ENCODE measurements around the gene ZNF683.
A peak's percentile ranks its signal among the peaks of the same experiment; 100 is the strongest.
"Not testable (repeated sequence)": the region's sequence is repeated elsewhere in the genome, so short reads cannot be mapped to it uniquely, and the experiment has no call there.

ZNF683 gene

DNA sequence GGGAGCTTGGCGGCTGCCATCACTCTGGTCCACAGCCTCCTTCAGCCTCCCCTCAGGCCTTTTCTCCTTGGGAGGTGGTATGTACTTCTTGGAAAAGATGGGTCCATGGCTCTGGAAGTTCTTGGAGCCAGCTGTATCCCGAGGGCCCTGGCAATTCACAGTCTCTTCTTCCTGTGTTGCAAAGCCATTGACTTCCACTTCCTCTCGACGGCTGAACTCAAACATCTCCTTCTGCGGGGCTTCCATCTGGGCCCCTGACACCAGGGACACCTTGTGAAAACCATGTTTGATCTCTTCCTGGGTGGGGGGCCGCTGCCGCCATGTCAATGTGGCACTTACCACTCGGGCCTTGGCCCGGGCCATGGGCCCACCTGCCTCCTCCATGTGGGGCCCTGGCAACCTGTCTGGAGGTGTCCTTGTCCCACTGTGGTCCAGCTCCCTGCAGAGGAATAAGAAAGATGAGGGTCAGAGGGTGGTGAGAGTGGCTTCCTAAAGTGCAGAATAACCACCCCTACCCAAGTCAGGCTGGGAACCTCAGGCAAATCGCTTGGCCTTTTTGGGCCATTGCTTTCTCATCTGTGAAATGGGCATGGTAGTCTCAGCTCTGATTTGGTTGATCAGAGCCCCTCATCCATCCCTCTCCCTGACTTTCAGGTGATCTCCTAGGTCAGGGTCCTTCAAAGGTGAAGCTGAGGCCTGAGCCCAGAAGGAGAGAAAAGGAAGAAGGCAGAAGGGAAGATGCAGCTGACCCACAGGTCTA is 26.1 kb downstream of the ZNF683 start:
- DNase-seq, result no peak
- in situ Hi-C loops (cut with MboI; ENCODE audit: low pct_unique_long_range_greater_than_20kb, low sequenced_read_pairs), result no loop called here

DNA sequence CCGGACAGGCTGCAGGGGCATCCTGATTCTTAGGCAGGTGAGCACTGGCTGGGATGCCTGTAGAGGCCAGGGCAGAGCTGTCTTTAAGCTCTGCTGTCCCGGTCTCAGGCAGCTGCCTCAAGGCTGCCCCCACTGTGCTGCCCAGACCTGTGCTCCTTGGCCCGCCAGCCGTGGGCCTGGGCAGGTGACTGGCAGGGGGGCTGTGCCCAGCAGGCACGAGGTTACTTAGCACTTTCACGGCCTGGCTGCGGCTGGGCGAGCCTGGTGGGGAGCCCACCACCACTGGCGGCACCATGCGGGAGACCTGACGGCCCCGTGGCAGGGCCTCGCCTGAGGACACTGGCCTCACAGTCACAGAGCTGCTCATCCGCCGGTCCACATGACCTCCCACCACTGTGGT is 26.8 kb downstream of the ZNF683 start:
- no peak for DNase-seq
- in situ Hi-C loops (cut with MboI; ENCODE audit: low pct_unique_long_range_greater_than_20kb, low sequenced_read_pairs), result no loop called here

DNA sequence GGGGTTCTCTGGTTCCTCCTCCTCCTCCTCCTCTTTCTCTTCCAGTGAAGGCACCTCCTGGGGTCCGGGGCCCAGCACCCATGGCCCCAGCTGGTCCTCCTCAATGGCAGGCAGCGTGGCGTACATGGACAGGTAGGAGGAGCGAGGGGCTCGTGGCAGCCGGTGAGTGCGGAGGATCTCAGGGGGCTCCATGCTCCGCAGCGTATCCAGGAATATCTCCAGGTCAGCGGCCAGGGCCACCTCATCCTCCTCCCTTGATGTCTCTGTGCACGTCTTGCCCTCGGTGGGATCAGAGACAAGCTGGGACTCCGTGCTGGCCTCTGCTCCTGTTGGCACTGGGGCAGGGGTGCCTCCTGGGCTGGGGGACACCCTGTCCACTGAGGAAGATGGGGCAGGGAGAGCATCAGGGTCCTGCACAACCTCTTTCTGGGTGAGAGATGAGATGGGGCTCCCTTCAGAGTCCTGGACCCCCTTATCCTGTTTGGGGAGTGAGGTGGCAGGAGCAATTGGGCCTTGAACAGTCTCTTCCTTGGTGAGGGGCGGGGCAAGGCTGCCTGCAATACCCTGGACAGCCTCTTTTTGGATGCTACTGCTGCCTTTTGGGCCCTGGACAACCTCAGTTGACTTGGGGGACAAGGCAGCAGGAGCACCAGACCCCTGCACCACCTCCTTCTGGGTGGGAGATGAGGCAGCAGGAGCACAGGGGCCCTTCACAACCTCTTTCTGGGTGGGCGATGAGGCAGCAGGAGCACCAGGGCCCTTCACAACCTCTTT is 28.2 kb downstream of the ZNF683 start:
- in situ Hi-C loops (cut with MboI; ENCODE audit: low pct_unique_long_range_greater_than_20kb, low sequenced_read_pairs), result no loop called here
- DNase-seq, result no peak

DNA sequence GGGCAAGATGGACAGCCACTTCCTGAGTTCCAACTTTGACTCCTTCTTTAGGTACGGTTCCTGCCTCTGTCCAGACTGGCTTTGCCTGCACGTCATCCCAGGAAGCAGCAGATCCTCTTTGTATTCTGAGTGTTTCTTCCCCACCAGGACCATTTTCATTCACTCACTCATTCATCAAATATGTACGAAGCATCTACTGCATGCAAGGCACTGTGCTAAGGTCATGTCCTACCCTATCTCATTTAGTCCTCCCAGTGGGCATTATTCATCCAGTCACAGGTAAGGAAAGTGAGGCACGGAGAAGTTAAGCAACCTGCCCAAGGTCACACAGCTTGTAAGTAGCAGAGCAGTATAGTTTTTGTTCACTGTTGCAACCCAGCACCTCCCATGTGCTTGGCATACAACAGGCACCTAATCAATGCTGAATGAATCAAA is 32.5 kb downstream of the ZNF683 start:
- no peak for DNase-seq
- in situ Hi-C loops (cut with MboI; ENCODE audit: low pct_unique_long_range_greater_than_20kb, low sequenced_read_pairs), result no loop called here

DNA sequence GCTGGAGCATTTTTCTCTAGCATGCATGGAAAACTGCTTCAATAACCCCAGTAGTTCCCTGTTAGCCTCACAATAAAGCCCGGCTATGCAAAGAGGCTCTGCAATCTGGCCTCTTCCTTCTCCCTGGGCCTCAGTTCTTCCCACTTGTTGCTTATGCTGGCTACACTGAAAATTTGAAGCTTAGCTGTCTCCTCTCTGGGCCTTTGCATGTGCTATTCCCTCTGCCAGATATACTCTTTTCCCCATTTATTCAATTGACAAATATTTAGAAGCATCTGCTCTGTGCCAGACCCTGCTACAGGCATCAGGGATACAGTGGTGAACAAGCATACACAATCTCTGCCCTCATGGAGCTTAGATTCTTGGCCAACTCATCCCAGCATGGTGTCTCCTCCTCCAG is 33.9 kb downstream of the ZNF683 start:
- no peak for DNase-seq
- in situ Hi-C loops (cut with MboI; ENCODE audit: low pct_unique_long_range_greater_than_20kb, low sequenced_read_pairs), result no loop called here

DNA sequence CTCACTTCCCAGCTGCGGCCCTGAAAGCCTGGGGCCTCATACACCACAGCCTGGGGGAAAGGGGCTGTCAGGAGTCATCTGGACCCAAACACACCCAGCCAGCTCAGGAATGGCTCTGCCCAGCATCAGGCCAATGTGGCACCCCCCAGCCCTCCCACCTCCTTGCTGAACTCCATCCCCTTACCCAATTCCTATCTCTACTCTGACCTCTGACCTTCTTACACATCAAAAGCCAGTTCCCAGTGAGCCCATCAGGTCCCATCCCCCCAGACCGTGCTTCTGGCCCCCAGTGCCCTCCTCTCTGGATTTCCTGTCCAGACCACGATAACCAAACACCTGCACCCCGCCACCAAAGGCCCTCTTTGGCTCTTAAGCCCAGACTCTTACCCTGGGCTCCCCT is 34.9 kb downstream of the ZNF683 start:
- DNase-seq, result no peak
- in situ Hi-C loops (cut with MboI; ENCODE audit: low pct_unique_long_range_greater_than_20kb, low sequenced_read_pairs), result no loop called here

DNA sequence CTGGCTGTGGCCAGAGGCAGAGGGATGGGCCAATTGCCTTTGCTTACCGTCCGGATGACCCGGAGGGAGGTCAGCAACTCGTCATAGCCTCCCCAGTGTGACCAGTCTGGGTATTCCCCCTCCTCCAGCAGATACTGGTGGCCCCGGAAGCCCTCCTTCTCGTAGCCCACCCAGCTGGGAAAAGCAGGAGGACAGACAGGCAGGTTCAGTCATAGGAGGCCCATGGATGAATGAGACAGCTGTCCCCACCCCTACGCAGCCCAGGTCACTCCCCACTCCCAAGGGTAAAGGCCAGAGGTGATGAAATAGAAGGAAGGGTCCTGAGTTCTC is 35.4 kb downstream of the ZNF683 start:
- in situ Hi-C loops (cut with MboI; ENCODE audit: low pct_unique_long_range_greater_than_20kb, low sequenced_read_pairs), result no loop called here
- DNase-seq, result no peak

DNA sequence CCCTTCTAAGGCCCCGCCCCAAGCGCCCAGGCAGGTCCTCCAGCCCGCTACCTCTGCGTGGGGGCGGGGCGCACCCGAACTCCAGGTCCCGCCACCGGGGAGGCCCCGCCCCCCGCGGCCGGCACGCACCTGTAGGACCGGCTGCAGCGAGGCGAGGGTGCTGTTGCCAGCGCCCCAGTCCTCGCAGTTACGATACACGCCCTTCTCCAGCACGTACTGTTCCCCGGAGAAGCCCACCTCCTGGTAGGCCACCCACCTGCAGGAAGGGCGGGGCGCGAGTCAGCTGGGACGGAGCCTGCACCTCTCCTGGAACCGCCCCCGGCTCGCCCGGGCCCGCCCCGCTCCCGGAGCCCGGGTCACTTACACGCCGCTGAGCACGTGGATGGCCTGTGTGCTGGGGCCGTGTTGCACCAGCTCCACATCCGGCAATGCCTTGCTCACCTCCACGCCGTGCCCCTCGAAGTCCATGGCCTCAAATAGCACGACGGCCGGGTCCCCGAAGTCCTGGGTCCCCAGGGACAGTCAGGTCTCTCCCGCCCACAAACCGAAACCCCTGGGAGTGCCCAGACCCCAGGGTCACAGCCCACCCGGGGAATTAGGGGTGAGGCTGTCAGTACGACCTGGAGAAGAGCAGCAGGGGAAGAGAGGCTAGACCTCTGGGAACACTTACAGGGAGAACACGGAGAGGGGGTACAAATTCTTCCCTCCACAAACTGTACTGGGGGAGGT is 35.9 kb downstream of the ZNF683 start:
- DNase-seq, result no peak
- in situ Hi-C loops (cut with MboI; ENCODE audit: low pct_unique_long_range_greater_than_20kb, low sequenced_read_pairs), result no loop called here

DNA sequence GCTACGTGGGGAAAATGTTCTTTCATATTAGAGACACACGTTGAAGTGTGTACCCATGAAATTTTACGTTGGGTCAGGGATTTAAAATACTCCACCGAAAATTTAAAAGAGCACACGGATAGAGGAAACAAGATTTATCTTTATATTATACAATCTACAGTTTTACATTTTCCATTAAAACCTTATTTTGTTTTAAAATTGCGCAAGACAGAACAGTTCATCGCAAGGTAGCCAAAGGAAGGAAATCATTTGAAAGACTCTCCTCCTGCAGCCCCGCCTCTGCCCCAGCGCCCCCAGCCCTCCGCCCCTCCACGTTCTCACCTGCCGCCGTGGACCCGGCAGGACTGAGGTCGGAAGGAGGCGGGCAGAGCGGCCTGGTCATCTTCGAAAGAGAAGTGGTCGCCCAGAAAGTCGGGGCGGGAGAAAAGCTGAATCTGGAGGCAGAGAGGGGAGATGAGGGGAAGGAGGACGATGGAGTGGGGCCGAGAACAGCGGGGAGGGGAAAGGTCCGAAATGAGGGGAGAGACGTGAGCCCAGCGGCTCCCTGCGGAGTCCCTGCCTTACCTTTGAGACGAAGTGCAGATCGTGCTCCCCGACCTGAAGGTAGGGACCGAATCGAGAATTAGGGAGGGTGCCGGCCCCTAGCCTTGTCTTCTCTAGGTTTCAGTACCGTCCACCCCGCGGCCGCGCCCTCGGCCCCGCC is 36.6 kb downstream of the ZNF683 start:
- in situ Hi-C loops (cut with MboI; ENCODE audit: low pct_unique_long_range_greater_than_20kb, low sequenced_read_pairs), result no loop called here
- DNase-seq, result no peak

DNA sequence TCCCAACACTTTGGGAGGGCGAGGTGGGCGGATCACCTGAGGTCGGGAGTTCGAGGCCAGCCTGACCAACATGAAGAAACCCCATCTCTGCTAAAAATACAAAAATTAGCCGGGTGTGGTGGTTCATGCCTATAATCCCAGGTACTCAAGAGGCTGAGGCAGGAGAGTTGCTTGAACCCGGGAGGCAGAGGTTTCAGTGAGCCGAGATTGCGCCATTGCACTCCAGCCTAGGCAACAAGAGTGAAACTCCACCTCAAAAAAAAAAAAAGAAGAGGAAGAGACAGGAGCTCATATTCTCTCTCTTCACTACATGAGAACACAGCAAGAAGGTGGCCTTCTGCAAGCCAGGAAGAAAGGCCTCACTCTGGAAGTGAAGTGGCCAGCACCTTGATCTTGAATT is 39.2 kb downstream of the ZNF683 start:
- in situ Hi-C loops (cut with MboI; ENCODE audit: low pct_unique_long_range_greater_than_20kb, low sequenced_read_pairs); DNase-seq: not testable (repeated sequence)

DNA sequence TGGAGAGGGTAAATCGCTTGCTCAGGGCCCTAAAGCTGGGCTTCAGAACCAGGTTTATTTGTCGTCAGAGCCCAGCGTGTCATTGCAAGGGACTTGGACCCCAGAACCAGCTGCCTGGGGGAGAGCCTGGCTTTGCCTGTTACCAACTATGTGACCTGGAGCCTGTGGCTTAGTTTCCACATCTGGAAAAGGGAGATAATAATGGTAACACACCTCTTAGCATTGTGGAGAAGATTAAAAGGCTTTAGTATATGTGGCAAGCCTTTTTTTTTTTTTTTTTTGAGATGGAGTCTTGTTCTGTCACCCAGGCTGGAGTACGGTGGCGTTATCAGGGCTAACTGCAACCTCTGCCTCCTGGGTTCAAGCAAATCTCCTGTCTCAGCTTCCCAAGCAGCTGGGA is 42.3 kb downstream of the ZNF683 start:
- DNase-seq, result no peak
- in situ Hi-C loops (cut with MboI; ENCODE audit: low pct_unique_long_range_greater_than_20kb, low sequenced_read_pairs), result no loop called here

DNA sequence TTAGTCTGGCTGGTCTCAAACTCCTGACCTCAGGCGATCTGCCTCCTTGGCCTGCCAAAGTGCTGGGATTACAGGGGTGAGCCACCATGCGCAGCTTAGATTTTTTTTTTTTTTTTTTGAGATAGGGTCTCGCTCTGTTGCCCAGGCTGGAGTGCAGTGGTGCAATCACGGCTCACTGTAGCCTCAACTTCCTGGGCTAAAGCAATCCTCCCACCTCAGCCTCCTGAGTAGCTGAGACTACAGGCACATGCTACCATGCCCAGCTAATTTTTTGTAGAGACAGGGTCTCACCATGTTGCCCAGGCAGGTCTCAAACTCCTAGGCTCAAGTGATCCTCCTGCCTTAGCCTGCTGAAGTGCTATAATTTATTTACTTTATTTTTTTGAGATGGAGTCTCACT is 43.2 kb downstream of the ZNF683 start:
- in situ Hi-C loops (cut with MboI; ENCODE audit: low pct_unique_long_range_greater_than_20kb, low sequenced_read_pairs); DNase-seq: not testable (repeated sequence)

DNA sequence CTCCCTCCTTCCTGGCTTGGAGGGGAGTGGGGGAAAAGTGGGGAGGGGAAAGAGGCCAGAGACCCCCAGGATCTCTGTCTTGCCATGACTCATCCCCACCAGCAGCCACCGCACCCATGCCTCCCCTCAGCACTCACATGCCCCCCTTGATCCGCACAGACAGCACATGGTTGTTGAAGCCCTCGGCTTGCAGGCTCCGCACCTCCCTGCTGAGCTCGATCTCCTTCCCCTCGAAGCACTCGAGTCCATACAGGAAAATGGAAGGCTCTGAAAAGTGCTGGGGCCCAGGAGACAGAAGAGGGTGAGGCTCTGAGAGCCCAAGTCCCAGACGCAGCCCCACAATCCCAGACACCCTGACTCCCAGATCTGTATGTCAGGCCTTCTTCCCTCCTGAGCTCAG is 44.0 kb downstream of the ZNF683 start:
- in situ Hi-C loops (cut with MboI; ENCODE audit: low pct_unique_long_range_greater_than_20kb, low sequenced_read_pairs), result no loop called here
- no peak for DNase-seq

DNA sequence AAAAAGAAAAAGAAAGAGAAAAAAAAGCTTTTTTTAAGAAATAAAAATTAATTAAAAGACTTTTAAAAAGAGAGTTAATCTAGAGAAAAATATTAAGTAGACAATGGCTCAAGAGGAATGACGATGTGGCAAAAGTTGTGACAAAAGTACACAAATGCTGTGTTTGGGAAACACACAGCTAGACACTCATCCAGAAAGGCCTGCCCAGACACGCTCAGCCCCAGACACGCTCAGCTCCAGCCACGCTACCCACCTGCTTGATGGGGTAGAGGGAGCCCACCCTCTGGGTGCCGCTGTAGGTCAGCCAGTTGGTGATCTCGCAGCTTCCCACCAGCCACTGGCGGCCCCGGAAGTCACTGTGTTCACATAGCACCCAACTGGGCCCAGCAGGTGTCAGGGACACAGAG is 44.6 kb downstream of the ZNF683 start:
- in situ Hi-C loops (cut with MboI; ENCODE audit: low pct_unique_long_range_greater_than_20kb, low sequenced_read_pairs), result no loop called here
- DNase-seq, result no peak

DNA sequence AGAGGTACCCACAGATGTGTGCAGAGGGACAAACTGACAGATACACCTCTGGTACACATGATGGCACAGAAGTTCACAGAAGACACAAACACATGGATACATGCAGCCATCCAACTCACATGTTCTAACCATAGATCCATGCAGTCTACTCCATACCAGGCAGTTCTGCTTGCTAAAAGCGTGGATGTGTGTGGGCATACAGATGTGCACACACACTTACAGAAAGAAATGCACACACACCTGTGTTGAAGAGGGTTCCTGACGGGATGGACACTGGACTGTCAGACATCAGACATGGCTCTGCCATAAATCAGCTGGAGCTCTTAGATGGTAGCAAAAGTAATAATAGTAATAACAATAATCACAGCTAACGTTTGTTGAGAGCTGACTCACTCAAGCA is 48.0 kb downstream of the ZNF683 start:
- in situ Hi-C loops (cut with MboI; ENCODE audit: low pct_unique_long_range_greater_than_20kb, low sequenced_read_pairs), result no loop called here
- DNase-seq, result no peak

DNA sequence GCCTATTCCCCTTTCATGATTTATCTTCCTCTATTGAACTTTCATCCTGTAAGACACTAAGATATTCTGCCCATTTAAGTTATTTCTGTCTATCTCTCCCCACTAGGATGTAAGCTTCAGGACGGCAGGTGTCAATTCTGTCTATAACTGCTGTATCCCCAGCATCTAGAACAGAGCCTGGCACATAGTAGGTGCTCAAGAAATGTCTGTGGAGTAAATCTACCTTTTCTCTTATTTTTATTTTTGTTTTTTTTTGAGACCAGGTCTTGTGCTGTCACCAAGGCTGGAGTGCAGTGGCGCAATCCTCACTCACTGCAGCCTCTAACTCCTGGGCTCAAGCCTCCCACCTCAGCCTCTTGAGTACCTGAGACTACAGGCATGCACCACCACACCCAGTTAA is 49.2 kb downstream of the ZNF683 start:
- in situ Hi-C loops (cut with MboI; ENCODE audit: low pct_unique_long_range_greater_than_20kb, low sequenced_read_pairs), result no loop called here
- no peak for DNase-seq

DNA sequence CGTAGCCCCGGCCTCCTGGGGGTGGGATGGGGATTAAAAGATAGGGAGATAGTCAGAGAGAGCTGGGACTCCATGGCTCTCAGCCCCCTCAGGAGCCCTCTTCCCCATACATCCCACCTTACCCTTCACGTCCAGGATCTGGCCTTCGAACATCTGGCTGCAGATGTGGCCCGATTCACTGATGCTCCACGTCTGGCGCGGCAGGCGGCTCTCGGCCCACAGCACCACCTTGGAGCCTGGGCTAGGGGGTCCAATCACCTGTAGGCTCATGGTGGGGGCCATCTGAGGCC is 50.6 kb downstream of the ZNF683 start:
- in situ Hi-C loops (cut with MboI; ENCODE audit: low pct_unique_long_range_greater_than_20kb, low sequenced_read_pairs), result no loop called here
- DNase-seq, result no peak

DNA sequence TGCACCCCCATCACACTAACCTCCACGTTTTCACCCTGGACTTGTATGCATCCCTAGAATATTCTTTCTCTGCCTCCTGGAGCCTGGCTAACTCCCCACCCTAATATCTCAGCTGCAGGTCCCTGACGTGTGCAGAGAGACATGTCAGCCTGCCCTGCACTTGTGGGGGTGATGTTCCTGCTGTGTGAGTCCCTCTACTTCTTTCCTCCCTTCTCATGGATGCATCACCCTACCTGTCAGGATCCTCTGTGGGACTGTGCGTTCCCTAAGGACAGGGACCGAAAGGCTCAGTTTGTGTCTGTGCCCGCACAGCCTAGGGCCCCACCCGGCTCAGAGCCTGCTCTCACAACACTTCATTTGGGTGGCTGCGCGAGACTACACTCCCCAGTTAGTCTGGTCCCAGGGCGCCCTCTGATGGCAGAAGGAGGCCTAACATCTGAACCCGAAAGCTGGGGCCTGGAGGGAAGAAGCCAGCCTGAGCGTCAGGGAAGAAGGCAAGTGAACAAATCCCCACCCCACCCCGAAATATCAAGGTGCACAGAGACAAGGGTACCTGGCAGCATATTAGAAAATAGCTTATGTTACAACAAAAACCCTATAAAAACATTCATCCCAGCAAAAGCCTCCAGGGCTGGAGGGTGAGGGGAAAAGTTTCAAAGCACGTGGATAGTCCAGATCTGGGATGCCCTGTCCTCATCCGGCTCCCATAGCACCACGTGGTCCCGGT is 51.1 kb downstream of the ZNF683 start:
- DNase-seq, result peak; percentile 93
- in situ Hi-C loops (cut with MboI; ENCODE audit: low pct_unique_long_range_greater_than_20kb, low sequenced_read_pairs), result no loop called here

DNA sequence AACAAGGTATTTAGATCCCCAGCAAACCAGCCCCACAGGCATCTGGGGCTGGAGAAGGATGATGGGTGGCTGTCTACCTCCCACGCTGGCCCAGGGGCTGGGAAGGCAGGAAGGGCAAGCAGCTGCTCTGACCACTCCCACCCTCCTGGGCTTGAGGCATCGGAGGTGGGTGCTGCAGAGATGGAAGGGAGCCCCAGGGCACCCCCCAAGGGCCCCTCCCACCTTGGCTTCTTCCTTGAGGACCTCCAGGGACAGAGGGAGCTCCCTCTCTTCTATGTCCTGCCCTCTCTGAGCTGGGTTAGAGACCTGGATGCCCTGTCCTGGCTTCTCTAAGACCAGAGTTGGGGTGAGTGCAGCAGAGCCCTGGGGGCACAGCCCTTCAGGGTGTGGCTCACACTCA is 51.7 kb downstream of the ZNF683 start:
- DNase-seq, result no peak
- in situ Hi-C loops (cut with MboI; ENCODE audit: low pct_unique_long_range_greater_than_20kb, low sequenced_read_pairs), result no loop called here
